HG03064 (cell line): Measurements from ENCODE around the gene UCK1.

Experiments used
- ATAC-seq: cut with Tn5 transposase; IDR thresholded peaks from one replicate; pipeline ENCODE4 v1.9.1; 2021; ENCODE audit warnings: low read depth; ENCODE audit not compliant: unreplicated experiment

Gene UCK1

DNA sequence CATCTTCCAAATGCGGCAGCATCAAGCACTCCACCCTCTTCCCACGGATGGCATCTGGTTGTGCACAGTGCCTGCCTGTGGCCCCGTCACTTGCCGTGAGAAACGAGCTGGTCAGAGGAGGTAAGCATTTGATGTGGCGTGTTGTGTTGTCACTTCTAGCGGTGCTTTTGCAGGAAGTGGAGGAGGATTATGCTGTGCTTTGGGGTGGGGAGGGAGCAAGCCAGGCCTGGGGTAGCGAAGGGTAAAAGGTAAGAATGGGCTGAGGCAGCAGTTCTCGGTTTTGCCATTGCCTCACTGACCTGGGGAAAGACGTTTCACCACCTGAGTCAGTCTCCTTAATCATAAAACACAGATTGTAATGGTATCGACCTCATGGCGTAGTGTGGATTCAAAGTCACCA, 30.7 kb downstream of the UCK1 start:
- no peak for ATAC-seq

DNA sequence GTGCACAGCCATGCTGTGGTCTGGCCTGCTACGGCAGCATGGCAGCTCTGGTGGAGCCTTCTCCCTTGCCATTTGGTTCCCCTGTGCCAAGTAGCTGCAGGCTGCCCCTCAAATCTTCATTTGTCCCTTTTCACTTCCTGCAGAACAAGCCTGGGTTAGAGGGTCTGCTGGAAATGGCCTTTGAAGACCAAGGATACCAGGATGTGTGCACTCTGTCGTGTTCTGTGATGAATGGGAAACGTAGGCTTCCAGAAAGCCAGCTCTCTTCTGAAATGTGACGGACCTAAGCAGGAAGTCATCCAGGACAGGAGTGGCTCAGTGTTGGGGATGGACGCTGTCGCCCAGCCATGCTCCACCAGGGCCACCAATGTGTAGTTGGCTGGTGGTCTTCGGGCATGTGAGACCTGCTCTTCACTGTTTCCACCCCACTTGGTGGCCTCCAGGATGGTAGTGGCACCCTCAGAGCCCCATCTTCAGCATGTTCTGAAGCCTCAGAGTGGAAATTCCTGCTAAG, 31.8 kb downstream of the UCK1 start:
- ATAC-seq = no peak

DNA sequence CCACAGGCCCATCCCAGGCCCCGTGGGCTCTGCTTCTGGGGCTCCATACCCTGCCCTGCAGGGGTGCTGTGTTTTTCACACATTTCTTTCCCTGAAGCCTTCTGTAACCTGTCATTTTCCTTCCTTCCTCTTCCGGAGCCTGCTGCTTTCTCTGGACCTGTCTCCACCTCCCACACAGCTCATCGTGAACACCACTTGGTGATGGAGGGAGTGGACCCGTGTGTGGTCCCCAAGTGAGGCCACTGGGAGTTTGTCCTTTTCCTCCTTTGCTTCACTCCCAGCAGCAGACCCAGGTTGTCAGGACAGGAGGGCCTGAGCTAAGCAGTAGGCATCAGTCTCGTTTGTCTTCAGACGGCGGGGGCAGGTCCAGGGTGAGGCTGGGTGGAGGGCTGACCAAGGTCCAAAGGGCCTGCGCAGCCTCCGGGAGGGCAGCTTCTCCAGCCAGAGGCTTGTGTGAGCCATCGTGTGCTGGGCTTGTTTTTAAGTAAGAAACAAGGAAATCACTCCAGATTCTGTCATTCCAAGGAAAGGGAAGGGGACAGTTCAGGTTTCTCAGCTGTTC, 34.1 kb downstream of the UCK1 start:
- no peak for ATAC-seq

DNA sequence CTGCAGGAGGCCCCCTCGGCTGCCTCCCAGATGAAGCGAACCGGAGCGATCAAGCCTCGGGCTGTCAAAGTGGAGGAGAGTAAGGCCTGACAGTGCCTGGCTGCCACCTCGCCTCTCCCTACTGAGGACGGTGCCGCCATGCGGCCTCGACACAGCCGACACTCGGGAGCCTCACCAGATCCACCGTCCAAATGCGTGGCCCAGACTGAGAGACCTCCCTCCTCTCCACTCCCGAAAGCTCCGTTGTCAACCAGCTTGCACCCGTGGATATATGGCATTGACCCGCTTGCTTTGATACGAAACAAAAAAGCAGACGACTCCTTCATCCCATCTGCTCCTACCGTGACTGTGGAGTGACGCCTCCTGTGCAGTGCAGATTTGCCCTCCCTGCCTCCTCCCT, 35.3 kb downstream of the UCK1 start:
- no peak for ATAC-seq

- ATAC-seq = no peak
Observed at GRCh38 chr9:131494296-131494870, 36.7 kb downstream of the UCK1 start.

DNA sequence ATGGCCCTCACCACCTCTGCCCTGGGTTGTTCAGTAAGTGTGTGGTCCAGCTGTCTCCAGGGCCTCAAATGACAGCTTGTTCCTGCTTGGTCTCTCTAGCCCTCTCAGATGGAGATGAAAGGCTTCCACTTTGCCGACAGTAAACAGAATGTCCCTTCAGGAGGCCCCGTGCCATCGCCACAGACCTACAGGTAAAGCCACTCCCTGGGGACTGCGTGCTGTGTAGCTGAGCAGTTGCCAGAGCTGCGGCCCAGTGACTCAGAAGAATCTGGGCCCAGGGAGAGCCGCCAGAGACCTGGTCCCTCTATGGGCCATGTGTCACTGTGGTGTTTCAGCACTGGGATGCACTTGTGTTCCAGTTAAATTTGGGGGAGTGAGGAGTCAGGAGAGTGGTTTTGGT, 39.0 kb downstream of the UCK1 start:
- ATAC-seq = no peak

DNA sequence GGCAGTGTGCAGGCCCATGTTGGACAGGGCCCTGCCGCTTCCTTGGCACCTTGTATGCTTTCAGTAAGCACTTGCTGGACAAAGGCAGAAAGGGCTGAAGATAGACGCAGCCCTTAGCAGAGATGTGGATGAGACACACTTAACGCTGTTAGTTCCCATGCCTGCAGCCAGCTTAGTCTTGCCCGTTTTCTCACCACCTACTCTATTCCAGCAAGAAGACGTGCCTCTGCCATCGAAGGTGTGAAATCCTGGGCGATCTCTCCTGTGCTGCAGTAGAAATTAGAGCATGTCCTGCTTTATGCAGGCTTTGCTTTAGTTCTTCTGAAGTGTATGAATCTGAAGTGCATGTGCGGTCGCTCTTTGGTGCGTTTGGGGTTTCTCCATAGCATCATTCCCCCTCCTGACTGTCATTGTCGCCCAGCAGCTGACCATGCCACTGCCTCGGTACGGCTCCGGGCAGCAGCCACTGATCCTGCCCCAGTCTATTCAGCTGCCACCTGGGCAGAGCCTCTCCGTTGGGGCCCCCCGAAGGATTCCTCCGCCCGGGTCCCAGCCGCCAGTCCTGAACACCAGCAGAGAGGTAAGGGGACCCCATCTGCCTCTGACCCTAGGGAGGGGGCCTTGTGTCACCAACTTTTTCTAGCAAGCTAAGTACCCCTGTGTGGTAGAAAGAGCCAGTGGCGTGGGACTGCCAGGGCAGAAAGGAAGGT, 39.9 kb downstream of the UCK1 start:
- no peak for ATAC-seq

DNA sequence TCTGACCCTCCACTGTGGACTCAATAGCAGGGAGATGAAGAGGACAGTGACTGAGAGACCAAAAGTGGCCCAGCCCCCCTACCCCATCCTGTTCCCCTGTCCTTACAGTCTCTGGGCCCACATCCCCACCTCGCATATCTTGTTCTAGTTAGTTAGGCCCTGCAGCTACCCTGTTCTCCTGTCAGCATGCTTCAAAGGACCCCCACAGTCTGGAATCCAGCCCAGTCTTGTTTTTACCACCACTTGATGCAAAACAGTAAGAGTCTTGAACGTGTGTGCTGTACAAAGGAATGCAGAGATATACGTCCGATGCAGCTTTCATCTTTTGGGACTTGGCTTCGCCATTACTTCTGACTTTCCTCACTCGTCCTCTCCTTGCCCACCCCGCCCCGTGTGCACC, 40.5 kb downstream of the UCK1 start:
- no peak for ATAC-seq

GRCh38 chr9:131487621-131488031, 43.4 kb downstream of the UCK1 start:
- no peak for ATAC-seq

DNA sequence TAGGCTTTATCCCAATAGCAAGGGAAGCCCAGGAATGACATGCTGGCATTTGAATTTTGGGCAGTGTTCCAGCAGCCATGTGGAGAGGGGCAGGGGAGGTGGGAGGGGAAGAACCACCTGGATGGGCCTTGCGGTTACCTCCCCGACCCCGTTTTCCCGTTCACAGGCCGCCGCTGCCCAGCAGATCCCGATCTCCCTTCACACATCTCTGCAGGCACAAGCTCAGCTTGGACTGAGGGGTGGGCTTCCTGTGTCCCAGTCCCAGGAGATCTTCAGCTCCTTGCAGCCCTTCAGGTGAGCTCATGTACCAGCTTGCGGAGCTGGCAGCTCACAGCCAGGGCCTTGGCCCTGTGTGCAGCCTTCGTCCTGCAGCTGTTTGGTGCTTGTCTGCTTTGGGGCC, 44.1 kb downstream of the UCK1 start:
- no peak for ATAC-seq

DNA sequence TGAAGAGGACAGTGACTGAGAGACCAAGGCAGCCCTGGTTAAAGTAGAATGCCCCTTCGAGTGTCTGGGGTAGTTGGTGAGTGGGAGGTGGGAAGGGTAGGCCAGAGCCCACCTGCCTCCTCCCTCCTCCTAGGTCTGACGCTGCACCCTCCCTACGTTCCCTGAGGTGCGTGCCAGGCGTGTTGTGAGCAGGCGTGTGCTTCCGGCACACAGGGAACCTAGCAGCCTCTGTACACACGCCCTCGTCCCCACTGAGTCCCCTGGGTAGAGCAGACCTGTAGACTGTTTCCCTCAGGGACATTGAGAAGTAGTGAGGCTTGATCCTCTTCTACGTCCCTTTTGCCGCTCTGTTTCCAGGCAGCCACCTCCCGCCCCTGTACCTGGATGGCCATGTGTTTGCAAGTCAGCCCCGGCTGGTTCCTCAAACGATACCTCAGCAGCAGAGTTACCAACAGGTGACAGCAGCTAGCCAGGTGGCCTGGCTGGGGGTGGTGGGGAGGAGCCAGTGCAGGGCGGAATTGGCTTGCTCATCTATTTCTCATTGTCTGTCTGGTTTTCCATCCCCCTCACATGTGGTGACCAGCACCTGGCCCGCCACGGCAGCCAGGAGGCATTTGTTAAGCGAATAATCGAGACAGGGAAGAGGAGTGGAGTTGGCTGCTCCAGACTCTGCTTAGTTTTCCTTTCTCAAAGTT, 45.2 kb downstream of the UCK1 start:
- ATAC-seq = no peak

DNA sequence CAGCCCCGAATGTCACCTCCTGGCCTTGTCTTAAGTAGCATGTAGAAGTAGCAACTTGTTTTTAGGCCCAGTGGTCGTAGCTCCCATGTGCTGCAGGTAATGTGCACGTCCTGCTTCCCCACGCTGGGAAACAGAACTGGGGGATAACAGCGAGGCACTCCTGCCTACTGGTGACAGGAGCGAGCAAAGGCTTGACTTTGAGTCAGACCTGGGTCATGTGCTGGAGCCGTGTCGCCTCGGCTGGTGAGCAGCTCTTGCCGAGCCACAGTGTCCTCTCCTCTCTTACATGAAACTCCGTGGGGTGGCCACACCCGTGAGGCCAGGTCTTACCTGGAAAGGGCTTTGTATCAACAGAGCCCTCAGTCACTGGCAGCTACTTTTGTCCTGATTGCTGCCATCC, 45.9 kb downstream of the UCK1 start:
- ATAC-seq = no peak

- no peak for ATAC-seq
Observed at GRCh38 chr9:131484560-131485185, 46.4 kb downstream of the UCK1 start.

DNA sequence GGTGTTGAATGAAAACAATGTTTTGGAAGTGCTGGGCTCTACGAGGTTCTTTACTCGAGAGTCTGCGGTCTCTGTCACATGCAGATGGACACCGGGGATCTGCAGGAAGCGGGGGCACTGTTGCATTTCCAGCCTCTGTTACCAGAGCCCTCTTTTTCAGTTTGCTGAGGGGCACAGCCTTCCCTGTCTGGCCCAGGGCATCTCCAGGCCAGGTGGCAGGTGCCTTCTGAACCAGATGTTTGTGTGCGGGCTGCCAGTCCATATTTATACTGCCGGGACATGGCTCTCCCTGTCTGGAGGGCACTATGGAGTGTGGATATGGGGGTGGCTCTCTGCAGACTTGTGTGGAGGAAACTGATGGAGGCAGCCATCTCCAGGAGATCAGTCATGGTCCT, 47.0 kb downstream of the UCK1 start:
- no peak for ATAC-seq

DNA sequence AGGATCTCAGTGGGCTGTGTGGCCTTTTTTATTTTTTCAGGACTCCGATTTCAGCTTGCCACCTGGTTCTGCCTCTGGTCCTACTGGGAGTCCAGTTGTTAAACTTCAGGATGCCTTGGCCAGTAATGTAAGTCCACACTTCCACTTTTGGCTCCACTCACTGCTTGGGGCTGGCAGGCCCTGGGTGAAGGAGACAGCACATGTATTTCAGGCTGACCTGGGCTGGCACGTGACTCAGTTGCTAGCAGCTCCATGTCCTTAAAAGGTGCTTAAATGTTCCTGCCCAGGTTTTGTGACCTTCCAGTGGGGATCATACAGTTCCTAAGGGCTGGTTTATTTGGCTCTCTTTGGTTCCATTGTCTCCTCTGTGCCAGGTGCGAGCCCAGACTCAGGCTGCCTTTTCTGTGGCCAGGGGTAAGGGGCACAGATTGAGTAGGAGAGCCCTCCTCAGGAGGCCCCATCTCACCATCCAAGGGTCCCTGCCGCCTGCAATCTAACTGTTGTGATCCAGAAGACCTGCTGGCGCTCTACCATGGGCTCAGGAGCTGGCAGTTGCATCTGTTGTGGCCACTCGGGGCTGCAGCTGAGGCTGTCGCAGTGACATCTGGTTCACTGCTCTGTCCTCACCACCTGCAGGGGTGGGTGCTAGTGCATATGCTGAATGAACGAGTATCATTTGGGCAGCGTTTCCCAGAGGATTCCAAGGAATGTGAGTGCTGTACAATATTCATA, 47.6 kb downstream of the UCK1 start:
- ATAC-seq = no peak

- ATAC-seq = no peak
Observed at GRCh38 chr9:131482343-131483006, 48.6 kb downstream of the UCK1 start.

GRCh38 chr9:131481441-131482342, 49.4 kb downstream of the UCK1 start:
- ATAC-seq = no peak

DNA sequence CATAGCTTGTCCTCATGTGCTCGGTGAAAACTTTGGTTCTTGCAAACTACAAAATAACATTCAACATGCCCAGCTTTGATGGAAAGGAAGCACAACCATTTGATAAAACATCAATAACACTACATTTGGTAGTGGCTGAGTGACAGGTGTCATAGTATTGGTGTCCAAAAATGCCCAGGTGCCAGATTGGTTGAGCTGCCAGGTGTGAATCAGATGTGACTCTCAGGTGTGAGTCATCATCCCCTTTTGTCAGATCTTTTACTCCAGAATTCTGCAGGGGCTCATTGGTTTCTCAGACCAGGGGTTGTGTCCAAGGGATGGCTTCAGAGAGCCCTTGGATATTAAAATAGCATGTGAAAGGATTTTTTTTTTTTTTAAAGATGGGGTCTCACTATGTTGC, 50.8 kb downstream of the UCK1 start:
- ATAC-seq = no peak

GRCh38 chr9:131478911-131479310, 52.2 kb downstream of the UCK1 start:
- no peak for ATAC-seq
